ENCODE measurements around the gene KMO.

The KMO gene

DNA sequence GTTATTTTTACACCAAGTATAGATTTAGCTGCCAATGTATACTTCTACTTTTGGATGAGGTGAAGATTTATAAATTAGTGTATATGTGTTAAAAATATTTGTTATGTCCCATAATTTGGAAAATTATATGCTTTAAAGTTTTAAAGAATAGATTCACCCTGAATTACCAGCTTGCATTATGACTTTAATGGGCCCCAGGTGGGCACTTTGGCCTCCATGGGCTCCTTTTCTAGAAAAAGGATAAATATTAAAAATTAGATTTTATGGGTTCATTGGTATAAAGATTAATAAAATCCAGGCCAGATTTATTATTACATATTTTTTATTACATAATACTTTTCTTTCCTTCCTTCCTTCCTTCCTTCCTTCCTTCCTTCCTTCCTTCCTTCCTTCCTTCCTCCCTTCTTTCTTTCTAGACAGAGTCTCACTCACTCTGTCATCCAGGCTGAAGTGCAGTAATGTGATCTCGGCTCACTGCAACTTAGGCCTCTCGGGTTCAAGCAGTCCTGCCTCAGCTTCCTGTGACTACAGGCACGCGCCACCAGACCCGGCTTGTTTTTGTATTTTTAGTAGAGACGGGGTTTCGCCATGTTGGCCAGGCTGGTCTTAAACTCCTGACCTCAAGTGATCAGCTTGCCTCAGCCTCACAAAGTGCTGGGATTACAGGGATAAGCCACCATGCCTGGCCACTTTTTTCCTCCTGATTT, 21.9 kb downstream of the KMO start:
- DNase-seq (ENCODE audit: low read depth in 2 of 2) = no peak
- TF ChIP-seq, protein P1, sequence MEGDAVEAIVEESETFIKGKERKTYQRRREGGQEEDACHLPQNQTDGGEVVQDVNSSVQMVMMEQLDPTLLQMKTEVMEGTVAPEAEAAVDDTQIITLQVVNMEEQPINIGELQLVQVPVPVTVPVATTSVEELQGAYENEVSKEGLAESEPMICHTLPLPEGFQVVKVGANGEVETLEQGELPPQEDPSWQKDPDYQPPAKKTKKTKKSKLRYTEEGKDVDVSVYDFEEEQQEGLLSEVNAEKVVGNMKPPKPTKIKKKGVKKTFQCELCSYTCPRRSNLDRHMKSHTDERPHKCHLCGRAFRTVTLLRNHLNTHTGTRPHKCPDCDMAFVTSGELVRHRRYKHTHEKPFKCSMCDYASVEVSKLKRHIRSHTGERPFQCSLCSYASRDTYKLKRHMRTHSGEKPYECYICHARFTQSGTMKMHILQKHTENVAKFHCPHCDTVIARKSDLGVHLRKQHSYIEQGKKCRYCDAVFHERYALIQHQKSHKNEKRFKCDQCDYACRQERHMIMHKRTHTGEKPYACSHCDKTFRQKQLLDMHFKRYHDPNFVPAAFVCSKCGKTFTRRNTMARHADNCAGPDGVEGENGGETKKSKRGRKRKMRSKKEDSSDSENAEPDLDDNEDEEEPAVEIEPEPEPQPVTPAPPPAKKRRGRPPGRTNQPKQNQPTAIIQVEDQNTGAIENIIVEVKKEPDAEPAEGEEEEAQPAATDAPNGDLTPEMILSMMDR (IDR thresholded peaks at IDR 0.05; ENCODE audit: low read depth, low read length) = no peak
- H3K4me3 ChIP-seq (replicated peaks in 1 of 2; ENCODE audit: low read depth in 2 of 2, low read length in 2 of 2) = no peak overlapping the region

DNA sequence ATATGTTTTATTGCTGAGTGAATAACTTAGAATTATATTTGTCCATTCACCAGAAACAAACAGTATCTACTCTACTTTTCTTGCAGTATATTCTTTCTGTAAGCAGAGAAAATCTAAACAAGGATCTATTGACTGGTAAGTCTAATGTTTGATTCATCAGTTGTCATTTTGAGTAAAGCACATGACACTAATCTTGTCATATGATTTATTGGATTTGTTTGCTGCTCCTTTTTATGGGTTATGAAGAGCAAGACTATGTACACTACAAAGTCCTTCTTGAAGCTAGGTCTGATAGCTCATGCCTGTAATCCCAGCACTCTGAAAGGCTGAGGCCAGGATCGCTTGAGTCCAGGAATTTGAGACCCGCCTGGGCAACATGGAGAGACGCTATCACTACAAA, 23.3 kb downstream of the KMO start:
- TF ChIP-seq, protein P1 (IDR thresholded peaks at IDR 0.05; ENCODE audit: low read depth, low read length) = no peak
- H3K4me3 ChIP-seq (replicated peaks in 1 of 2; ENCODE audit: low read depth in 2 of 2, low read length in 2 of 2) = no peak overlapping the region
- no peak for DNase-seq (ENCODE audit: low read depth in 2 of 2)

DNA sequence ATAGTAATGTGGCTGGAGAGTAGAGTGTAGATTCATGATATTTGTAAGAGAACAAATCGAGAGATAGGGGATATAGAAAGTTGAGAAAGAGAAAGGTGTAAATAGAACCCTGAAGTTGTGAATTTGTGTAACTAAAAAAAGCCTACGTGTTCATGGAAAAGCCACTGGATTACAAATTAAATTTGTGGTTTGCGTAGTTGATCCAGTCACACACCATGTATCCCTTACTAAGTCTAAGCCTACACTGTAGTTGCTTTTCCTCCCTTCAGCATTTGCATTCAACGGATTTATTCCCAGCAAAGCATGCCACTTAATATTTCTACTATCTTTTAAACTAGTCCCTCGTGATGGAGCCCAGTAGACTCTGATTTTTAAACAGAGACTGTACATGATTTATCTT, 24.9 kb downstream of the KMO start:
- no peak overlapping the region for H3K4me3 ChIP-seq (replicated peaks in 1 of 2; ENCODE audit: low read depth in 2 of 2, low read length in 2 of 2)
- DNase-seq (ENCODE audit: low read depth in 2 of 2) = no peak
- TF ChIP-seq, protein P1 (IDR thresholded peaks at IDR 0.05; ENCODE audit: low read depth, low read length) = no peak

DNA sequence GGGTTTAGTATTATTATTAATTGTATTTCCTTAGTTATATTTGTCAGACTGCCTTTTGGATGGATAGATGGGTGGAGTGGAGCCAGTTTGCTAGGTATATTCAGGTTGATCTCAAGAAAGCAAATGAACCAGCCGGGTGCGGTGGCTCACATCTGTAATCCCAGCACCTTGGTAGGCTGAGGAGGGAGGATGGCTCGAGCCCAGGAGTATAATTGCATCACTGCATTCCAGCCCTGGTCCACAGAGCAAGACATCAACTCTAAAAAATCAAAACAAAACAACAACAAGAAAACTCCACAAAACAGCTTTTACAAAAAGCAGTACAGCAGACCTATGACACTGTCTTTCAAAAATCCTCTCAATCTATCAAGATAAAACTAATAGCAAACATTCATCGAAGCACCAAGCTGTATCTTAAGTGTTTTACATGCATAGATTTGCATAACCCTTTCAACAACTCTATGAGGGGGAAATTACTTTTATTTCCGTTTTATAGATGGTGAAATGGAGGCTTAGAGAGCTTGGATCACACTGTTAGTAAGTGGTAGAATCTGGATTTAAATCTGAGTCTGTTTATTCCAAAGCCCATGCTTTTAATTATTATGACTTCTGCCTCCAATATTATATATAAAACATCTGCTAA, 25.5 kb downstream of the KMO start:
- TF ChIP-seq, protein P1 (IDR thresholded peaks at IDR 0.05; ENCODE audit: low read depth, low read length) = no peak
- no peak for DNase-seq (ENCODE audit: low read depth in 2 of 2)
- no peak overlapping the region for H3K4me3 ChIP-seq (replicated peaks in 1 of 2; ENCODE audit: low read depth in 2 of 2, low read length in 2 of 2)

DNA sequence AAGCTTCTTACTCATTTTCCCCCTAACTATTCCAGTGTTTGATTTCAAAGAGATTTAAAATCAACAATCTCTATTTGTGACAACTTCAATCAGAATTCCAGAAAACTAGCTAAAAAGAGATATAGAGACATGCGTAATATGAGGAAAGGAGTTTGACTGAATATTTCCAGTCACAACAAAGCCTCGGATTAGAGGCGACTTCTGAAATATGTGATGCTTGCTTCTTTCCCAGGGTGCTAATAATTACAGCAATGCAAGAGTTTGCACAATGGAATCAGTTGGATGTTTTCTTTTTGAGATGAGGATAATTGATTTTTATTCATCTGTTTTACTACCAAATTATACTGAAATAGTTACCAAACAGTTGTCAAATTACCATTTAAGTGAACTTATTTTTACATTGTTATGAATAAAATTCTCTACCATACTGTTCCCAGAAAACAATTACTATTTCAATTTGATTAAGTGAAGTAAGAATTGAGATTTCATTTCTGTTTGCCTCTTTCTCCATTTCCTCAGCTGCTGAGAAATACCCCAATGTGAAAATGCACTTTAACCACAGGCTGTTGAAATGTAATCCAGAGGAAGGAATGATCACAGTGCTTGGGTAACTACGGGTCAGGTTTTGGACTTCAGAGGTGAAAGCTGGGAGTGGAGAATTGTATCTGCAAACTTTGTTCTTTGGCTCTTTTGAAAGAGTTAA, 28.1 kb downstream of the KMO start:
- no peak for DNase-seq (ENCODE audit: low read depth in 2 of 2)
- H3K4me3 ChIP-seq (replicated peaks in 1 of 2; ENCODE audit: low read depth in 2 of 2, low read length in 2 of 2) = no peak overlapping the region
- TF ChIP-seq, protein P1 (IDR thresholded peaks at IDR 0.05; ENCODE audit: low read depth, low read length) = no peak

DNA sequence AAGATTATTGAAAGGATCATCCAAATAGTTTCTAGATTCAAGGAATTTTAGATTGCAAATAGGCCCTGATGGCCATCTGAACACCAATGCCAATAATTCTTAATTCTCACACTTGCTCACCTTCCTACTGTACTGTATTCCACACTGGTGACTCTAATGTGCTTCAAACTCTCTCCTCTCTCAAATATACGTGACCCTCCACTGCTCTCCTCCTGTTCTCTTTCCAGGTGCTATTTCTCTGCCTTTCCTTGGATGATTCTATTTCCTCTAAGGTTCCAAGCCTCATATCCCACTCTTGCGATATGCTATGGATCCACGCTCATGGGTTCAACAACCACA, 28.6 kb downstream of the KMO start:
- TF ChIP-seq, protein P1 (IDR thresholded peaks at IDR 0.05; ENCODE audit: low read depth, low read length) = no peak
- no peak overlapping the region for H3K4me3 ChIP-seq (replicated peaks in 1 of 2; ENCODE audit: low read depth in 2 of 2, low read length in 2 of 2)
- DNase-seq (ENCODE audit: low read depth in 2 of 2) = no peak
